SH-SY5Y (cell line): ENCODE measurements around the gene SLC22A15.

ENCODE experiments used
- GATA2 ChIP-seq: IDR thresholded peaks from 2 replicates; pipeline ENCODE4 v1.6.1; 2011; ENCODE audit warnings: mild to moderate bottlenecking, low read depth, low read length
- GATA3 ChIP-seq: IDR thresholded peaks from 2 replicates; pipeline ENCODE4 v1.6.1; 2011; ENCODE audit warnings: low read depth, mild to moderate bottlenecking, low read length, moderate library complexity

DNA sequence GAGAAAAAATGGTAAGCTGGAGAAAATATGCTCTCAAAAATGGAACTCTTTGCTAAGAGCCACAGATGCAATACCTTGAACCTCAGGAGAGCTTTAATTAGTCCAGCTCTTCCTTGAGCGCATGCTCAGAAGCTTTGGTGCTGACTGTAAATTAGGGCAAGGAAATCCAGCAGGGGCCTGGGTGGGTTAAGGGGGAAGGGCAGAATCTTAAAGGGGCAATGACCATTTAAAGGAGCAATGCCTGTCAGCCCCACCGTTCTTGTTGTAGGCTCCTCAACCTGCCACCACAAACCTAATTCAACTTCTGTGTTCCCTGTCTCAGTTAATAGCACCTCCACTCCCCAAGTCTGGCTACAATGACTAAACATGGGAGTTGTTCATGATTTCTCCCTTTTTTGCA, 6.8 kb upstream of the SLC22A15 start:
- TF ChIP-seq GATA3 = no peak
- TF ChIP-seq GATA2 = no peak
